Non-pigmented ciliary epithelial cell (primary cell): ENCODE results near the gene CITED4.
A peak's percentile ranks its signal among the peaks of the same experiment; 100 is the strongest.

Source experiments
- DNase-seq: peaks from one replicate; pipeline ENCODE4 v3.0.0-alpha.2; 2010; ENCODE audit warnings: low read depth

CITED4 gene

DNA sequence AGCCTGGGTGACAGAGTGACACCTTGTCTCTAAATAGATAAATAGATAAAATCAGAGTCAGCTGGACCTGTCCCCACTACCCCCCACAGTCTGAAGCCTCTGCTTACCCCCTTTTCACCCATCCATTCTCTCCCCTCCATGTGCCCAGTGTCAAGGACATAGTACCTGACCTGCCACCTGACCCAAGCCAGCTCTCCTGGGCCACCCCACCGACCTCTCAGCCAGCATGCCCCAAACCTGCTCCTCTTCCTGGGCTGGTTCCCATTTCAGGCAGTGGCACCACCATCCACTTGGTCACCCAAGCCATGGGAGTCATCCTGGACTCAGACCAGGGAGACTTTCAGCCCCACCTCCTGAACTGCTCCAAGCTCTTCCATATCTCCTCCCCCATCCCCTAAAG lies 28.2 kb downstream of the CITED4 start:
- no peak for DNase-seq

GRCh38 chr1:40831001-40831732 lies 31.0 kb downstream of the CITED4 start:
- DNase-seq: no peak

DNA sequence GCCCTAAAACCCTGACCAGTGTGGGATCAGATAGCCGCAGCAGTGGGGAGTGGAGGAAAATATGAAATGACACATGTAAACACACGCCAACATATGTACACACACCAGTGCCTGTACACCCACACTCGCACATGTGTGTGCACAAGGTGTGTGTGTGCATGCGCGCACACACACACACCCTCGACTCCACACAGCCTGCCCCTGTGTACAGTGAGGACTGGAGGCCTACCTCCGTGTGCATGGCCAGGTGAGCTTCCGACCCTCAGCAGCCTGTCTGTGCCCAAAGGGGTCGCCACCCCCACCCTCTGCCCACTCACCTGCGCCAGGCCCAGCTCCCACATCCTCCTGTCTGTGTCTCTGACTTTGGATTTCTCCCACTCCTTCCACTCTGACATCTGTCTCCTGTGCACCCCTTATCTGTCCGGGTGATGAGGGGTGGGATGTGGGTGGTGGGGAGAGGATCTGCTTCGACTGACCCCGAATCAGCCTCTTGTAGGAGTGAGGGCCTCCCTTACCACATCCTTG lies 31.7 kb downstream of the CITED4 start:
- DNase-seq: no peak

DNA sequence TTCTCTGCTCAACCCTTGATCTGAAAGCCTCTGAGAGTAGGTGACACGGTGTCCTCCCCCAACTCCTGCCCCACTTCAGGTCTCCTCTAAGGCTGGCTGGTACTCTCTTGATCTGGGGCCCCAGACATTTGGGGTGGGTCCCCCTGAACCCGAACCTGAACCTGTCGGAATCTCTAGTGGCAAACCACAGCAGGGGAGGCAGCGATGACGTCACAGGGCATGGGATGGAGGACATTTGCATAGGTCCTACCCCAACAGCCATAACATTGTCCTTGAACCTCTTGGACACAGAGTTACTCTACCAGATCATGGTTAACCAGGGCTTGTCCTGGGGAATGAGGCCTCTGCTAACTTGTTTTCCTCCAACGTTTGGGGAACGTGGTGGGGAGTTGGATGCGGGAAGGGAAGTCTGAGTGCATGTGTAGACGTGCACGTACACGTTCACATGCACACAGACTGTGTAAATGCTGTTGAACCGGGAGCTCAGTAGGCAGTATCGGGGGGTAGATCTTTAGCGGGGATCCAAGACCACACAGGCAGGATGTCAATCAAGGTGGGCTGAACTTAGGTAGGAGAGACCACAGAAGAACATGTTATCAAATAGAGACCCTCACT lies 32.4 kb downstream of the CITED4 start:
- DNase-seq: no peak

- no peak for DNase-seq
These were observed 36.2 kb downstream of the CITED4 start for GRCh38 chr1:40825996-40826395.

DNA sequence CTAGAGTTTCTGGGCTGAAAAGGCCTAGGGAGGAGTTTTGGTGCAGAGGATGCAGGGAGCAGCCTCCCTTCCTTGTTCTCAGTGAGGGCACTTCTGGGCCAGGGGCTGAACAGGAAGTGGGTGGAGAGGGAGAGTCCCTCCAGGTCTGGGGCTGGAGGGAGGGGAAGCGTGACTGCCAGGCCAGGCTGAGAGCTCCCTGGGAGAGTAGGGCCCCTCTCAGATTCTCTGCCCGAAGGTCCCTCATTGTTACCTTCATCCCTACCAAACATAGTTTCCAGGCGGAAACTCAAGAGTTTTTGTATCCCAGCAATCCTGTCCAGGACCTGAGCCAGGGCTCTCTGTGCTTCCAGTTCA lies 36.8 kb downstream of the CITED4 start:
- no peak for DNase-seq

DNA sequence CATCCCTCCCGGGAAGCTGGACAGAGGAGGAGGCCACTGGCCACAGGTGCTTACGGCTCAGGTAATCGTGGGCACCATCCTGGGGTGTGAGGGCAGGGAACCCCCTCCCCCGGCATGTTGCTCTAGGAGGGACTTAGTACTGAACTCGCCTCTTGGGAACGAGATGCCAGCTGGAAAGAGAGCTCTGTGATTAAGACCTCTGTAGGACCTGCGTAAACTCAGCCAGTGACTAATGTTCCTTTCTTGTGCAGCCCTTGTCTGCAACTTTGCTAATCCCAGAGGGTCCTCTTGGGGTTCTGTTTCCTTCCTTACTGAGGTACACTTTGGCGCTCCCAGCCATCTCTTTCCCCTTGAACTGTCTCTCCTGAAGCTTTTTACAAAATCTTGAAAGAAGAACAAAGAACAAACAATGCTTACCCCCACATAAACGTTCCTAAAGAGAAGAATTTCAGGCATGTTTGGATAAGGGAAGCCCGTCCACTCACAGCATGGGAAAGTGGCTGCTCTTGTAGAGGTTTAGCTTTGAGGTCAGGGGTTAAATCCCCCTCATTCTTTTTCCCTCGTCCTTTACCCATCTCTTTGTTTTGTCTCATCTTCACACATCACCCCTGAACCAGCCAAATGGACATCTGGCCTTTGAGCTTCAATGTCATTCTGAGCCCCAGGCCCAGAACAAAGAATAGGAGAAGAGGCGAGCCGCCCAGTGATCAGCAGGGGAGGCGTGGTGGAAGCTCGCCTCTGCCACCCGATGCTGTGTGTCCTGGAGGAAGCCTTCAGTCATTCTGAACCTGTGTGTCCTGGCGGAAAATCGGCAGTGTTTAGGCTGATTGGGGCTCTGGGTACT lies 37.4 kb downstream of the CITED4 start:
- peak; percentile 63 for DNase-seq

DNA sequence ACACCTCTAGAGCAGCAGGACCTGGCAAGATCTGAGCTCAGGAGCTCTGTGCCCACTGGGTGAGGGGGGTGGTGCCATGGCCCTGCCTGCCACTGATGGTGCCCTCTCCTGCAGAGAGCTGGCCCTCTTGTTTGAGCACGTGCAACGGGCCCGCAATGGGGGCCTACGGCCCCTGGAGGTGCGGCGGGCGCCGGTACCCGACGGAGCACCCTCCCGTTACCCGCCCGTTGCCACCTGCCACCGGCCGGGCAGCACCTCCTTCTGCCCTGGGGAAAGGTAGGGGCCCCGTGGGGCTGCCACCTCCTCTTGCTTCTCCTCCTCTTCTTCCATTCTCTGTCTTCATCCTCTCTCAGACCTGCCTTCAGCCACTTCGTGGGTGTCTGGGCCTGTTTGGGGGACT lies 38.2 kb downstream of the CITED4 start:
- no peak for DNase-seq

GRCh38 chr1:40823345-40823744 lies 38.8 kb downstream of the CITED4 start:
- DNase-seq: no peak

DNA sequence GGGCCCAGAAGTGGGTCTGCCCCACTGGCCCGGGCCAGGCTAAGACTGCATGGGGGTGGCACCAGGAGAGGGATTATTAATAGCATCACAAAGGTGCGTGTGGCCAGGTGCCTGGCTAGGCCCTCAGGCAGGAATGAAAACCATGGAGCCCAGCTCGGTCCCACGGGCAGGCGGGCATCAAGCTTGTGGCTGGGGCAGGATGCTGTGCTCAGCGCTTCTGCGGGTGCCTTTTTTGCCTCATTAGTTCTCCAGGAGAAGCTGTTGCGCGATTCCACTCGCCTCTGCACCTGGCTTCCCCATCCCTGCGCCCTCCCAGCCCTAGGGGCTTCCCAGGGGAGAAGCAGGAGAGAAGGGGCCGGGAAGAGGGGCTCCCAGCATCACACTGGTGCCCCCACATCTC lies 39.3 kb downstream of the CITED4 start:
- DNase-seq: no peak

DNA sequence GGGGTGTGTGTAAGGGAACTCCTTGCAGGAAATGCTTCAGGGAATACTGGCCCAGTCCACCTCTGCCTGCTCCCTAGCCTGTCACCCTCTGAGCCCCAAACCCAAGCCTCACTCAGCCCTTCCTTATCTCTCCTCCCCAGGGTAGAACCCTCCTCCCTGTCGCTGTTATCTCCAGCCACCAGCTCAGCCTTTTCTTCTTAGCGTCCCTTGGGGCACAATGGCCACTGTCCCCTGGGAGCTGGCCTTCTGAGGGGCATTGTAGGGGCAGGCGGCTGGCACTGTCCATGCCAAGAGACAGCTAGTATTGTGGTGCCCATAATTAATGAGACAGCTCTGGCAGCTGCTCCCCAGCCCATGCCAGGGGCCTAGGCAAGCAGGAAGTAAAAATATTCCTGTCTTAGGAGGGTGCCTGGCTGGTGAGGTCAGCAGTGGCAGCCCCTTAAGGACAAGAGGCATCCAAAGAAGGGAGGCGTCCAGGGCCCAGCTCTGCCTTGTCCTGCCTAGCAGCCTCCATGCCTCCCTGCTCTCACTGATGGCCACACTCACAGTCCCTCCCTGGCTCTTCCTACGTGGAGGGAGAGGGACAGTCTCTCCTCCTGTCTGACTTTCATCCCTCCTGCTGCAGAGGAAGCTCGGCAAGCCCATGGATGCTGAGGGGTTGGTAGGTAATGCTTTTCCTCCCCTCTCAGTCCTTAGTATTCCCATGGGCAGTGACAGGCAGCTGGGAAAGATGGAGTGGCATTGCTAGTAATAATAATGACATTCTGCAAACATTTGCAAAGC lies 41.1 kb downstream of the CITED4 start:
- no peak for DNase-seq

GRCh38 chr1:40820251-40820797 lies 41.8 kb downstream of the CITED4 start:
- DNase-seq: no peak

- no peak for DNase-seq
These were observed 43.1 kb downstream of the CITED4 start for GRCh38 chr1:40819101-40819500.

DNA sequence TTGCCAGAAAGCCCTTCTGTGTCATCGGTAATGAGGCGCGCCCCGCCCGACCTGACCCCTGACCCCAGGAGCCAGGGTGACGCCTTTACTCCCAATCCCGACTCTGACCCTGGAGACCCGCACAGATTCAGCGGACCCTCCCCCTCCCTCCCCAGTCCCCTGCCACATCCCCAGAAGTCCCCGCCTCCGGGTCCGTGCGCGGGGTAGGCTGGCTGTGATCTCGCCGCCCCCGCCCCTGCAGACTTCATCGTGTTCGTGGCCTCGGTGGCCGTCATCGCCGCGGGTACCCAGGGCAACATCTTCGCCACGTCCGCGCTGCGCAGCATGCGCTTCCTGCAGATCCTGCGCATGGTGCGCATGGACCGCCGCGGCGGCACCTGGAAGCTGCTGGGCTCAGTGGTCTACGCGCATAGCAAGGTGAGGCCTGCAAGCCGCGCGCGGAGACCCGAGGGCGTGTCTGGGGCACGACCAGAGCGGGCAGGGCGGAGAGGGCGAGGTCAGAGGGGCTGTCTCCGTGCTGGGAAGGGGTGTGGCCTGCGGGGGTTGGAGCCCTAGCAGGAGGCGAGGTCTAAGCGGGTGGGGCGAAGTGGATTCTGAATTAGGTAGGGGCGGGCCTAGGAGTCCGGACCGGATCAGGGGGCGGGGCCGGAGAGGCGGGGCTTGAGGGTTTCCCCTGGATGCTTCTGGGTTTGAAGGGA lies 43.8 kb downstream of the CITED4 start:
- DNase-seq: no peak

GRCh38 chr1:40817791-40818263 lies 44.3 kb downstream of the CITED4 start:
- DNase-seq: no peak

GRCh38 chr1:40815420-40815819 lies 46.7 kb downstream of the CITED4 start:
- DNase-seq: no peak
